K562 (cell line): Measurements from ENCODE around the gene DHRS2. TPM values are rescaled to one million over a fixed set of nuclear protein-coding genes. Genes with fewer than 3 reads are reported as not detected.

Experiments
- ATAC-seq: fragments of 200-7000 bp; cut with Tn5 transposase; 3 replicates; pipeline ENCODE4 v1.9.1; 2020; ENCODE audit warnings: moderate library complexity
- BruUV-seq: library from RNA; stranded (reverse); fragments of 400-500 nt; replicated peaks from 2 replicates; lab custom pipeline; 2021; lab: Mats Ljungman, UMichigan
- CTCF ChIA-PET: fragments of 300-600 bp; formaldehyde crosslinking; extraction: SDS; loops from one replicate; lab custom pipeline; 2021; ENCODE audit warnings: low intra/inter-chr PET ratio; lab: Yijun Ruan, JAX
- POLR2A ChIA-PET: fragments of 300-600, 350-650 bp; sonication (Branson Sonifier 250); formaldehyde crosslinking; extraction: SDS; loops from one replicate; lab custom pipeline; 2021; ENCODE audit warnings: antibody characterized with exemption, inconsistent platforms; lab: Yijun Ruan, JAX
- DNase-seq, 4 experiments: peaks; one replicate each; pipeline versions ENCODE4 v3.0.0 to v3.0.0-alpha.2; 2011 to 2018; ENCODE audit warnings: low spot score in 3 of 4, mixed read lengths in 3 of 4; ENCODE audit errors: extremely low read depth in 1 of 4
- FAIRE-seq: peaks from 2 replicates; lab custom pipeline; 2011; peaks lifted over from hg19 to GRCh38; lab: Jason Lieb, UNC
- H2AFZ ChIP-seq: 2 replicates; pipeline ENCODE4 v1.6.0; 2011; ENCODE audit warnings: low read depth, low read length, control low read depth, inconsistent platforms
- H3K27ac ChIP-seq: fragments of 200-600 bp; 3 replicates; pipeline ENCODE4 v1.8.0; 2011; ENCODE audit warnings: low read depth, mild to moderate bottlenecking, control low read depth, inconsistent platforms, low read length, moderate library complexity, mixed read lengths; ENCODE audit errors: extremely low read depth
- H3K27me3 ChIP-seq, 2 experiments: fragments of 300-600 bp in 1 of 2; 2 replicates in 1 of 2; 3 replicates in 1 of 2; pipeline versions ENCODE4 v1.6.0 to v1.8.0; 2011; ENCODE audit warnings: inconsistent platforms in 2 of 2, low read length in 2 of 2, mild to moderate bottlenecking in 1 of 2, mixed read lengths in 1 of 2, moderate library complexity in 1 of 2; ENCODE audit not compliant: control insufficient read depth in 2 of 2, insufficient read depth in 2 of 2
- H3K36me3 ChIP-seq: fragments of 300-600 bp; 3 replicates; pipeline ENCODE4 v1.8.0; 2011; ENCODE audit warnings: mild to moderate bottlenecking, low read length, inconsistent platforms; ENCODE audit not compliant: control insufficient read depth, insufficient read depth
- H3K4me1 ChIP-seq, 2 experiments: fragments of 200-600 bp in 1 of 2; replicated peaks in 1 of 2; 2 replicates in 1 of 2; 3 replicates in 1 of 2; pipeline versions ENCODE4 v1.5.1 to v1.8.0; 2011; ENCODE audit warnings: inconsistent platforms in 2 of 2, low read length in 2 of 2, mild to moderate bottlenecking in 1 of 2, mixed read lengths in 1 of 2, moderate library complexity in 1 of 2; ENCODE audit not compliant: control insufficient read depth in 2 of 2, insufficient read depth in 2 of 2
- H3K4me2 ChIP-seq: 2 replicates; pipeline ENCODE4 v1.6.1; 2011; ENCODE audit warnings: low read length, control low read depth, inconsistent platforms, mixed read lengths; ENCODE audit not compliant: insufficient read depth
- H3K4me3 ChIP-seq: fragments of 200-600 bp; sonication (generic), shearing (Covaris generic); 2 replicates; pipeline ENCODE4 v1.5.1; 2016; ENCODE audit warnings: control low read depth, inconsistent platforms
- H3K79me2 ChIP-seq: fragments of 200-600 bp; 3 replicates; pipeline ENCODE4 v1.8.0; 2011; ENCODE audit warnings: low read length, inconsistent platforms; ENCODE audit not compliant: control insufficient read depth, insufficient read depth
- H3K9ac ChIP-seq, 2 experiments: 2 replicates each; pipeline versions ENCODE4 v1.6.0 to v1.6.1; 2011; ENCODE audit warnings: low read depth in 2 of 2, low read length in 2 of 2, control low read depth in 1 of 2, inconsistent platforms in 1 of 2, mild to moderate bottlenecking in 1 of 2, mixed read lengths in 1 of 2; ENCODE audit not compliant: insufficient read depth in 1 of 2
- H3K9me1 ChIP-seq: one replicate; pipeline ENCODE4 v1.6.0; 2011; ENCODE audit warnings: inconsistent platforms, mild to moderate bottlenecking, low read length, moderate library complexity; ENCODE audit not compliant: control insufficient read depth, insufficient read depth
- H3K9me3 ChIP-seq: replicated peaks from 2 replicates; pipeline ENCODE4 v1.5.1; 2011; ENCODE audit warnings: low read depth, low read length, inconsistent platforms; ENCODE audit not compliant: control insufficient read depth, insufficient read depth
- H4K20me1 ChIP-seq: replicated peaks from 2 replicates; pipeline ENCODE4 v1.6.1; 2011; ENCODE audit warnings: low read length, inconsistent platforms, mixed read lengths; ENCODE audit not compliant: control insufficient read depth, insufficient read depth
- CBFA2T3 ChIP-seq: fragments of 450-650 bp; IDR thresholded peaks from 2 replicates; pipeline ENCODE4 v1.6.1; 2017
- CEBPB ChIP-seq: fragments of 450-650 bp; IDR thresholded peaks from 2 replicates; pipeline ENCODE4 v1.6.1; 2016; ENCODE audit warnings: missing genetic modification characterization, missing compliant biosample characterization
- ESRRB ChIP-seq: fragments of 250-450 bp; sonication (Bioruptor Pico); IDR thresholded peaks from 2 replicates; pipeline ENCODE4 v1.5.0; 2020; ENCODE audit warnings: mild to moderate bottlenecking, moderate library complexity, borderline replicate concordance
- GTF2F1 ChIP-seq: IDR thresholded peaks from 2 replicates; pipeline ENCODE4 v1.6.1; 2011; ENCODE audit warnings: low read depth, low read length, improper control_type of control experiment
- HNRNPK ChIP-seq: fragments of 200-400 bp; formaldehyde crosslinking; IDR thresholded peaks from one replicate; pipeline ENCODE4 v1.6.1; 2018; ENCODE audit warnings: mild to moderate bottlenecking, low read depth, low read length; ENCODE audit not compliant: poor library complexity, severe bottlenecking
- NFXL1 ChIP-seq: fragments of 450-650 bp; formaldehyde crosslinking; IDR thresholded peaks from 2 replicates; pipeline ENCODE4 v1.4.0; 2021; ENCODE audit warnings: mild to moderate bottlenecking
- POLR2AphosphoS5 ChIP-seq: IDR thresholded peaks from 2 replicates; pipeline ENCODE4 v1.6.1; 2011; ENCODE audit warnings: mild to moderate bottlenecking, low read depth, low read length, moderate library complexity; ENCODE audit not compliant: control insufficient read depth, insufficient read depth
- TAF1 ChIP-seq: IDR thresholded peaks from 2 replicates; pipeline ENCODE4 v1.6.1; 2011; ENCODE audit warnings: mild to moderate bottlenecking, low read length, moderate library complexity; ENCODE audit not compliant: insufficient read depth, control insufficient read depth, severe bottlenecking; ENCODE audit errors: extremely low read depth
- TSC22D4 ChIP-seq: fragments of 450-650 bp; IDR thresholded peaks from 2 replicates; pipeline ENCODE4 v1.6.1; 2016; ENCODE audit warnings: missing genetic modification characterization, missing biosample characterization, control low read depth
- ZNF232 ChIP-seq: sonication (generic); formaldehyde crosslinking; IDR thresholded peaks from 2 replicates; pipeline ENCODE4 v1.8.0; 2022; ENCODE audit warnings: mild to moderate bottlenecking, missing genetic modification reagents
- ZNF699 ChIP-seq: fragments of 250-450 bp; sonication (Bioruptor Pico); IDR thresholded peaks from 2 replicates; pipeline ENCODE4 v1.8.0; 2021; ENCODE audit warnings: mild to moderate bottlenecking, moderate library complexity; ENCODE audit not compliant: insufficient replicate concordance
- WGBS: fragments of 100-300 bp; shearing (Covaris generic); methylation state at CpG from one replicate; pipeline ENCODE4 v1.1.6; 2016; ENCODE audit warnings: low coverage, mixed read lengths; ENCODE audit not compliant: insufficient coverage; ENCODE audit errors: missing lambda C conversion rate; 5-methylcytosine and 5-hydroxymethylcytosine counted together
- in situ Hi-C: fragments of 300-500 bp; cut with MboI; formaldehyde crosslinking; loops from 4 replicates; pipeline ENCODE4 v1.15.0; 2018; ENCODE audit warnings: inconsistent platforms, mixed read lengths
- intact Hi-C: fragments of 100-400 bp; cut with micrococcal nuclease; formaldehyde crosslinking; loops from 2 replicates; pipeline ENCODE4 v1.14.2; 2022
- polyA plus RNA-seq, 8 experiments: library from polyadenylated mRNA; depleted of rRNA in 4 of 8; stranded (reverse) in 5 of 8; unstranded in 3 of 8; fragments of >200 nt; fragmentation: Nextera tagmentation in 2 of 8; fragmentation: Illumina TruSeq in 1 of 8; extraction: Ambion mirVana in 2 of 8; extraction: Trizol in 1 of 8; gene quantifications; 2 replicates each; pipeline versions ENCODE4 v1.2.1 to v1.2.3, GENCODE V29; 2011 to 2014; ENCODE audit warnings: inconsistent platforms in 1 of 8, missing spikeins in 1 of 8
- total RNA-seq, 7 experiments: library from RNA; depleted of rRNA in 6 of 7; stranded (reverse); fragments of >200 nt in 6 of 7; fragmentation: Illumina TruSeq in 2 of 7; extraction: Trizol in 2 of 7; gene quantifications; 2 replicates each; pipeline versions ENCODE4 v1.2.1 to v1.2.3, GENCODE V29; 2011 to 2021; ENCODE audit warnings: low replicate concordance in 1 of 7

The DHRS2 gene
- total and polyA plus RNA-seq, 9 of the 15 experiments (the other 6 are each of a cell fraction or from before 2014, with no cell fraction given): 2.9 to 96.8 (median 64.4) TPM

DNA sequence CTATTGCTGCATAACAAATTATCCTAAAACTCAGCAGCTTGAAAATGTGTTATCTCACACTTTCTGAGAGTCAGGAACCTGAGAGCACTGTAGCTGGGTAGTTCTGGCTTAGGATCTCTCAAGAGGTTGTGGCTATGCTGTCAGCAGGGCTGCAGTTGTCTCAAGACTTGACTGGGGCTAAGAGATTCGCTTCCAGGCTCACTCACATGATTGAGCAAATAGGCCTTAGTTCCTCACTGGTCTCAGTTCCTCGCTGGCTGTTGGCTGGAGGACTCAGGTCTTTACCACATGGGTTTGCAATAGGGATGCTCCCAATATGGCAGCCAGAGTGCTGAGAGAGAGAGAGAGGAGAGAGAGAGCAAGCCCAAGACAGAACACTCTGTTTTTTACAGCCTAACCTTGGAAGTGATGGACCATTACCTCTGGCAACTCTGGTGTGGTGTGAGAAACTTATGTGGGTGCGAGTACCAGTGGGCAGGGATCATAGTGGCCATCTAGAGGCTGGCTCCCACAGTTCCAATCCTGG lies 15.9 kb upstream of the DHRS2 start:
- FAIRE-seq (no peak), DNase-seq (no peak), ATAC-seq (no peak)
- H3K36me3 ChIP-seq: no peaks in the 10 kb centered on the region
- no peak overlapping the region for H3K4me2 ChIP-seq
- no peak overlapping the region for H2AFZ ChIP-seq
- BruUV-seq: no TSS peak
- H3K4me3 ChIP-seq: no peak overlapping the region
- no peak overlapping the region for H3K27ac ChIP-seq
- peaks cover 0 to 2% of the 10 kb centered on the region in 2 experiments; a peak in 1 of 5 replicates for H3K4me1 ChIP-seq
- in situ Hi-C loops (no loop called here), intact Hi-C loops (no loop called here)
- H4K20me1 ChIP-seq: no peaks in the 10 kb centered on the region
- WGBS: 10% methylated on average over 3 of the region's 3 CpGs
- H3K9me1 ChIP-seq: no peaks in the 10 kb centered on the region
- TF ChIP-seq CBFA2T3 (no peak), GTF2F1 (no peak), CEBPB (tag) (no peak), HNRNPK (no peak), POLR2AphosphoS5 (no peak), ESRRB (CRISPR knock-in tag) (no peak), ZNF699 (no peak), NFXL1 (CRISPR knock-in tag) (no peak), TSC22D4 (tag) (no peak), ZNF232 (CRISPR knock-in tag) (no peak), TAF1 (no peak)
- no peaks in the 10 kb centered on the region for H3K27me3 ChIP-seq
- ChIA-PET CTCF (no interaction called here), POLR2A (no interaction called here)
- H3K9me3 ChIP-seq: no peaks in the 10 kb centered on the region
- H3K79me2 ChIP-seq: no peaks in the 10 kb centered on the region
- H3K9ac ChIP-seq: no peak overlapping the region
